ENCODE measurements around the gene ROR2.

ROR2 gene

GRCh38 chr9:91855196-91855595, 94.8 kb downstream of the ROR2 start:
- no peak for DNase-seq
- Histone ChIP-seq H3K9me3 (no peaks in the 10 kb centered on the region), H3K4me3 (ENCODE audit: low read depth, low read length) (no peak overlapping the region), H3K27me3 (no peaks in the 10 kb centered on the region), H3K4me1 (peaks cover 7% of the 10 kb centered on the region), H3K36me3 (no peaks in the 10 kb centered on the region)
- no peak for TF ChIP-seq CTCF (IDR thresholded peaks at IDR 0.05; ENCODE audit: low read depth, low read length)

DNA sequence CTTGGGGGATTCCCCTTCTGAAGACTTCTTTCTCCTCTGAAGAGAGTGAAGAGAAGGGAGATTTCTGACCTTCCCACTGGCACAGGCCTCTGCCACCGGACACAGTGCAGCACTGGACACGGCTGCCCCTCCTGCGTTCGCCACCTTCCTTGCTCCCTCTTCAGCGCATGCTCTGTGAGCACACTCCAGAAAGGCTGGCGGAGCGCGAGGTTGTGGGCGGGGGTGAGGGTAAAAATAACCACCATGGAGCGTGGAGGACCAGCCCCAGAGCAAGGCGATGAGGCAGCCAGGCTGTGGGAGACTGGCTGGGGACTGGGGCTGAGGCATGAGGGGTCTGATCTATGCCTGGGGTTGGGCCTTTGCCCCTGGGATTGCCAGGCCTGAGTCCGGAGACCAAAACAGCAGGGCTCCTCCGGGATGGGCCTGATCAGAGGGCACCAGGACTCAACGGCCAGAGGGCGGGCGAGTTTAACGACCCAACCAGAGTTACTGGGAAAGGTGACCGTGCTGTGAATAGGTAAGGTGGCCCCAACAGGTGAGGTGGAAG, 97.2 kb downstream of the ROR2 start:
- TF ChIP-seq CTCF (IDR thresholded peaks at IDR 0.05; ENCODE audit: low read depth, low read length) = no peak
- Histone ChIP-seq H3K9me3 (no peaks in the 10 kb centered on the region), H3K27me3 (no peaks in the 10 kb centered on the region), H3K36me3 (no peaks in the 10 kb centered on the region), H3K4me1 (peaks cover 8% of the 10 kb centered on the region), H3K4me3 (ENCODE audit: low read depth, low read length) (no peak overlapping the region)
- DNase-seq = no peak

DNA sequence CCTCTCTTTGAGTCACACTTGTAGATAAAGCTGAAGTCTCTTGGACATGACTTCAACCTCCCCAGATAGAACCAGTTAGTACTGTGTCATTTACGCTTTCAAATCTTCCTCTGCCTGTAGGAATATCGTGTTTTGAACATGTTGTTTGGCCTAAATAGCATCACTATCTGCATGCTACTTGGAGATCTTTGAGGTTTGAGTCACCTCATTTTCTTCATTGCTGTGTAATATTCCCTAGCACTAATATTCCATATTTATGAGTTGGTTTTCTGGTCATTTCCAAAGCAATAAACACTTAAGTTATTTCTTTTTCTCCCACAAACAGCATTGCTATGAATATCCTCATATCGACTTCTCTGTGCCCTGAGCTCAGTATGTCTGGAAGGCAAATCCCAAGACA, 100.3 kb downstream of the ROR2 start:
- DNase-seq = no peak
- no peaks in the 10 kb centered on the region for H3K9me3 ChIP-seq
- no peaks in the 10 kb centered on the region for H3K36me3 ChIP-seq
- H3K4me3 ChIP-seq (ENCODE audit: low read depth, low read length) = no peak overlapping the region
- H3K27me3 ChIP-seq = no peaks in the 10 kb centered on the region
- TF ChIP-seq CTCF (IDR thresholded peaks at IDR 0.05; ENCODE audit: low read depth, low read length) = no peak
- peaks cover 12% of the 10 kb centered on the region for H3K4me1 ChIP-seq

DNA sequence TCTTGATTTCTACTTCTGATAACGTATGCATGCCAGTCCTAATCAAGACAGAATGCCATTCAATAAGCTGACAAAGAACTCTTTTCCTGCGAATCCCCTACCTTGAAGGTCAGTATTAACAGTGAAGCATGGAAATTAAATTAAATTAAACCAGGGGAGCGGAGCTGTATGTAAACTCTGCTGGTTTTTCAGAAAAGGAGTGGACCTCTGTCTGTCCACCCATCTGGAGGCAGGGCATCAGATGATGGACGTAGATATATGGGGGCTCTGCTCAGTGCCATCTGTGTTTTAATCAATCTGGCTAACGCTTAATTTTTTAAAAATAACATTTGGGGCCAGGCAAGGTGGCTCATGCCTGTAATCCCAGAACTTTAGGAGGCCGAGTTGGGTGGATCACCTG, 101.9 kb downstream of the ROR2 start:
- TF ChIP-seq CTCF (IDR thresholded peaks at IDR 0.05; ENCODE audit: low read depth, low read length) = no peak
- Histone ChIP-seq H3K9me3 (no peaks in the 10 kb centered on the region), H3K4me3 (ENCODE audit: low read depth, low read length) (no peak overlapping the region), H3K27me3 (no peaks in the 10 kb centered on the region), H3K4me1 (peaks cover 23% of the 10 kb centered on the region), H3K36me3 (no peaks in the 10 kb centered on the region)
- no peak for DNase-seq

- no peak overlapping the region for H3K4me3 ChIP-seq (ENCODE audit: low read depth, low read length)
- H3K27me3 ChIP-seq = no peaks in the 10 kb centered on the region
- no peak for TF ChIP-seq CTCF (IDR thresholded peaks at IDR 0.05; ENCODE audit: low read depth, low read length)
- no peaks in the 10 kb centered on the region for H3K9me3 ChIP-seq
- peaks cover 23% of the 10 kb centered on the region for H3K4me1 ChIP-seq
- peak; percentile 42 for DNase-seq
- no peaks in the 10 kb centered on the region for H3K36me3 ChIP-seq
Measured at GRCh38 chr9:91847581-91848091, 102.4 kb downstream of the ROR2 start.

DNA sequence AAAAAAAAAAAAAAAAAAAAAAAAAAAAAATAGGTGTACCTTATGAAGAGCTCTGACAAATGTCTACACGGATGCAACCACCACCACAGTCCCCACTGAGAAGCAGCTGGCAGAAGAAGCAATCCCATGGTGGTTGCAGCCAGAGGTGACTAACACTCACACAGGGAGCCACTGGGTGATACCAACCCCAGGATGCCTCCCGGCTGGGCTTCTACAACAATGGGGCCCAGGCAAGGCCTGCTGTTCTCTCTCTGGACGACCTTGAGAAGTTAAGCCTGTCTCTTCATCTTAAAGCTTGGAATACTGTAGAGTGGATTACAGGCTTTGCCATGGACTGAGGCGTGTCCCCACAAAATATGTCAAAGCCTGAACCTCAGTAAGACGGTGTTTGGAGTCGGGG, 104.1 kb downstream of the ROR2 start:
- TF ChIP-seq CTCF (IDR thresholded peaks at IDR 0.05; ENCODE audit: low read depth, low read length) = no peak
- no peaks in the 10 kb centered on the region for H3K9me3 ChIP-seq
- no peak overlapping the region for H3K4me3 ChIP-seq (ENCODE audit: low read depth, low read length)
- DNase-seq = no peak
- no peaks in the 10 kb centered on the region for H3K27me3 ChIP-seq
- no peaks in the 10 kb centered on the region for H3K36me3 ChIP-seq
- peaks cover 23% of the 10 kb centered on the region for H3K4me1 ChIP-seq

All from BE2C (cell line).